DOHH2 (cell line): ENCODE measurements around the gene ANKRD22.

Experiments
- CTCF ChIP-seq: fragments of 200-600 bp; sonication (generic); IDR thresholded peaks from one replicate; pipeline ENCODE4 v1.5.1; 2014; ENCODE audit warnings: antibody characterized with exemption, mild to moderate bottlenecking, low read depth, low read length; ENCODE audit not compliant: poor library complexity, severe bottlenecking
- EZH2phosphoT487 ChIP-seq: fragments of 200-600 bp; sonication (generic); IDR thresholded peaks from 2 replicates; pipeline ENCODE4 v1.6.1; 2017; ENCODE audit warnings: borderline replicate concordance, mild to moderate bottlenecking, antibody characterized with exemption, low read length, moderate library complexity, mixed read lengths

- TF ChIP-seq EZH2phosphoT487 (no peak), CTCF (no peak)
These were observed 70.4 kb downstream of the ANKRD22 start for GRCh38 chr10:88781206-88781605.
